ENCODE results near the gene IPPK.
"Not testable (repeated sequence)": the region's sequence is repeated elsewhere in the genome, so short reads cannot be mapped to it uniquely, and the experiment has no call there.

Gene IPPK

DNA sequence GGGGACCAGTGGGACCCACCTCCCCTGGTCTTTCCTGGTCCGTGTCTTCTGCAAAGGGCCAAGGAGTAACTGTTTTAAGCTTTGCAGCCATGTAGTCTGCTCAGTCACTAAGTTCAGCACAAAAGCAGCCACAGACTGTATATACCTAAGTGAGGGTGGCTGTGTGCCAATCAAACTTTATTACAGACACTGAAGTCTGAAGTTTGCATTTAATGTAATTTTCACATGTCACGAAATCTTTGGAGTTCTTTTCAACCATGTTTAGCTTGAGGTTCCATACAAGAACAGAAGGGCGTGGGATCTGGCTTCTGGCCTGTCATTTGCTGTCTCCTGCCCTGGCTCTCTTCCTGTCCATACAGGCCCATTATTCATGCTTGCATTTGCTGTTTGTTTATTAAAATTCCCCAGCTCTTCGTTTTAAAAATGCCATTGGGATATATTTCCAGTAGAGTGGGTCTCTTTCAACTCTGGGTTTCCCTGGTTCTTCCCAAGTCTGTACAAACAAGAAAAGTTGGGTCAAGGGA lies 69.9 kb downstream of the IPPK start:
- ATAC-seq (ENCODE audit: insufficient read depth, low read depth), result no peak
- H3K4me2 ChIP-seq (ENCODE audit: insufficient read depth, low read length), result no peak overlapping the region
- no peaks in the 10 kb centered on the region for H4K20me1 ChIP-seq (ENCODE audit: insufficient read depth, low read length)
- no peaks in the 10 kb centered on the region for H3K79me2 ChIP-seq (ENCODE audit: insufficient read depth, low read length)
- DNase-seq, result no peak
- no peak overlapping the region for H3K4me3 ChIP-seq (ENCODE audit: low read depth in 1 of 2, low read length in 2 of 2)
- no peak overlapping the region for H2AFZ ChIP-seq (ENCODE audit: low read depth, low read length)
- H3K9me3 ChIP-seq (ENCODE audit: insufficient read depth, low read length, severe bottlenecking), result peaks cover 8% of the 10 kb centered on the region
- no peak overlapping the region for H3K9ac ChIP-seq (ENCODE audit: low read depth, low read length)
- no peaks in the 10 kb centered on the region for H3K4me1 ChIP-seq (ENCODE audit: insufficient read depth, low read length)
- TF ChIP-seq, protein P1, sequence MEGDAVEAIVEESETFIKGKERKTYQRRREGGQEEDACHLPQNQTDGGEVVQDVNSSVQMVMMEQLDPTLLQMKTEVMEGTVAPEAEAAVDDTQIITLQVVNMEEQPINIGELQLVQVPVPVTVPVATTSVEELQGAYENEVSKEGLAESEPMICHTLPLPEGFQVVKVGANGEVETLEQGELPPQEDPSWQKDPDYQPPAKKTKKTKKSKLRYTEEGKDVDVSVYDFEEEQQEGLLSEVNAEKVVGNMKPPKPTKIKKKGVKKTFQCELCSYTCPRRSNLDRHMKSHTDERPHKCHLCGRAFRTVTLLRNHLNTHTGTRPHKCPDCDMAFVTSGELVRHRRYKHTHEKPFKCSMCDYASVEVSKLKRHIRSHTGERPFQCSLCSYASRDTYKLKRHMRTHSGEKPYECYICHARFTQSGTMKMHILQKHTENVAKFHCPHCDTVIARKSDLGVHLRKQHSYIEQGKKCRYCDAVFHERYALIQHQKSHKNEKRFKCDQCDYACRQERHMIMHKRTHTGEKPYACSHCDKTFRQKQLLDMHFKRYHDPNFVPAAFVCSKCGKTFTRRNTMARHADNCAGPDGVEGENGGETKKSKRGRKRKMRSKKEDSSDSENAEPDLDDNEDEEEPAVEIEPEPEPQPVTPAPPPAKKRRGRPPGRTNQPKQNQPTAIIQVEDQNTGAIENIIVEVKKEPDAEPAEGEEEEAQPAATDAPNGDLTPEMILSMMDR (IDR thresholded peaks at IDR 0.05; ENCODE audit: borderline replicate concordance, extremely low read depth, low read length, poor library complexity, severe bottlenecking), result no peak
- no peak for TF ChIP-seq EZH2 (IDR thresholded peaks at IDR 0.05; ENCODE audit: borderline replicate concordance, low read depth, low read length, severe bottlenecking)
- no peaks in the 10 kb centered on the region for H3K36me3 ChIP-seq (ENCODE audit: insufficient read depth, low read length)
- H3K27ac ChIP-seq (ENCODE audit: low read length), result no peak overlapping the region
- H3K27me3 ChIP-seq (ENCODE audit: insufficient read depth, low read length, poor library complexity), result no peaks in the 10 kb centered on the region

GRCh38 chr9:92598382-92598781 lies 71.5 kb downstream of the IPPK start:
- Histone ChIP-seq H3K4me3 (ENCODE audit: low read depth in 1 of 2, low read length in 2 of 2) (no peak overlapping the region), H3K36me3 (ENCODE audit: insufficient read depth, low read length) (no peaks in the 10 kb centered on the region), H2AFZ (ENCODE audit: low read depth, low read length) (no peak overlapping the region), H3K79me2 (ENCODE audit: insufficient read depth, low read length) (no peaks in the 10 kb centered on the region), H3K9ac (ENCODE audit: low read depth, low read length) (no peak overlapping the region), H3K27ac (ENCODE audit: low read length) (no peak overlapping the region), H3K4me1 (ENCODE audit: insufficient read depth, low read length) (no peaks in the 10 kb centered on the region), H4K20me1 (ENCODE audit: insufficient read depth, low read length) (no peaks in the 10 kb centered on the region), H3K4me2 (ENCODE audit: insufficient read depth, low read length) (no peak overlapping the region), H3K9me3 (ENCODE audit: insufficient read depth, low read length, severe bottlenecking) (peaks cover under 1% of the 10 kb centered on the region), H3K27me3 (ENCODE audit: insufficient read depth, low read length, poor library complexity) (no peaks in the 10 kb centered on the region)
- TF ChIP-seq, protein P1 (IDR thresholded peaks at IDR 0.05; ENCODE audit: borderline replicate concordance, extremely low read depth, low read length, poor library complexity, severe bottlenecking), result no peak
- TF ChIP-seq EZH2 (IDR thresholded peaks at IDR 0.05; ENCODE audit: borderline replicate concordance, low read depth, low read length, severe bottlenecking), result no peak
- ATAC-seq (ENCODE audit: insufficient read depth, low read depth) (no peak), DNase-seq (no peak)

- H3K79me2 ChIP-seq (ENCODE audit: insufficient read depth, low read length), result no peaks in the 10 kb centered on the region
- no peak overlapping the region for H3K4me3 ChIP-seq (ENCODE audit: low read depth in 1 of 2, low read length in 2 of 2)
- H3K9me3 ChIP-seq (ENCODE audit: insufficient read depth, low read length, severe bottlenecking), result no peaks in the 10 kb centered on the region
- no peaks in the 10 kb centered on the region for H4K20me1 ChIP-seq (ENCODE audit: insufficient read depth, low read length)
- H3K27me3 ChIP-seq (ENCODE audit: insufficient read depth, low read length, poor library complexity), result no peaks in the 10 kb centered on the region
- TF ChIP-seq, protein P1 (IDR thresholded peaks at IDR 0.05; ENCODE audit: borderline replicate concordance, extremely low read depth, low read length, poor library complexity, severe bottlenecking), result no peak
- TF ChIP-seq EZH2 (IDR thresholded peaks at IDR 0.05; ENCODE audit: borderline replicate concordance, low read depth, low read length, severe bottlenecking), result no peak
- no peak overlapping the region for H3K9ac ChIP-seq (ENCODE audit: low read depth, low read length)
- no peaks in the 10 kb centered on the region for H3K36me3 ChIP-seq (ENCODE audit: insufficient read depth, low read length)
- ATAC-seq (ENCODE audit: insufficient read depth, low read depth), result no peak
- H3K27ac ChIP-seq (ENCODE audit: low read length), result no peak overlapping the region
- no peaks in the 10 kb centered on the region for H3K4me1 ChIP-seq (ENCODE audit: insufficient read depth, low read length)
- no peak overlapping the region for H2AFZ ChIP-seq (ENCODE audit: low read depth, low read length)
- no peak overlapping the region for H3K4me2 ChIP-seq (ENCODE audit: insufficient read depth, low read length)
- no peak for DNase-seq
Measured at GRCh38 chr9:92595930-92596329, 74.0 kb downstream of the IPPK start.

- not testable (repeated sequence) for H3K4me2 ChIP-seq (ENCODE audit: insufficient read depth, low read length); DNase-seq; H3K4me3 ChIP-seq (ENCODE audit: low read depth in 1 of 2, low read length in 2 of 2); ATAC-seq (ENCODE audit: insufficient read depth, low read depth); H3K79me2 ChIP-seq (ENCODE audit: insufficient read depth, low read length); H3K27me3 ChIP-seq (ENCODE audit: insufficient read depth, low read length, poor library complexity); H3K9me3 ChIP-seq (ENCODE audit: insufficient read depth, low read length, severe bottlenecking); H3K9ac ChIP-seq (ENCODE audit: low read depth, low read length); H2AFZ ChIP-seq (ENCODE audit: low read depth, low read length); H3K36me3 ChIP-seq (ENCODE audit: insufficient read depth, low read length); H3K4me1 ChIP-seq (ENCODE audit: insufficient read depth, low read length); H3K27ac ChIP-seq (ENCODE audit: low read length); H4K20me1 ChIP-seq (ENCODE audit: insufficient read depth, low read length)
Measured at GRCh38 chr9:92595075-92595474, 74.9 kb downstream of the IPPK start.
